Muscle of back (tissue), 11 donors: ENCODE measurements around the gene CSTB. TPM values are rescaled to one million over a fixed set of nuclear protein-coding genes. Genes with fewer than 3 reads are reported as not detected.

Source experiments
- DNase-seq, 3 donors: peaks; one replicate each; pipeline versions ENCODE4 v3.0.0 to v3.0.0-alpha.2; 2013
- polyA plus RNA-seq, 10 donors: library from polyadenylated mRNA; unstranded; fragments of 120-200 nt; gene quantifications; one replicate each; pipeline ENCODE4 v1.2.1, GENCODE V29; 2013; ENCODE audit not compliant: insufficient read length in 10 of 10

The CSTB gene
- polyA plus RNA-seq, 10 donors, result 17.1 to 31.2 (median 21.2) TPM

GRCh38 chr21:43752758-43753438 lies 23.2 kb downstream of the CSTB start:
- DNase-seq, result no peak

GRCh38 chr21:43751955-43752591 lies 24.0 kb downstream of the CSTB start:
- DNase-seq, result no peak

- no peak for DNase-seq
Measured at GRCh38 chr21:43750339-43751033, 25.6 kb downstream of the CSTB start.

GRCh38 chr21:43749651-43750262 lies 26.4 kb downstream of the CSTB start:
- no peak for DNase-seq

GRCh38 chr21:43748622-43749021 lies 27.5 kb downstream of the CSTB start:
- DNase-seq, result no peak

GRCh38 chr21:43745772-43746517 lies 30.2 kb downstream of the CSTB start:
- no peak for DNase-seq

GRCh38 chr21:43744725-43745124 lies 31.4 kb downstream of the CSTB start:
- no peak for DNase-seq

GRCh38 chr21:43743947-43744346 lies 32.2 kb downstream of the CSTB start:
- DNase-seq, result no peak

GRCh38 chr21:43741423-43742096 lies 34.5 kb downstream of the CSTB start:
- no peak for DNase-seq

GRCh38 chr21:43740497-43741156 lies 35.5 kb downstream of the CSTB start:
- peak in 1 of 3 donors; percentile 77 for DNase-seq

GRCh38 chr21:43739621-43740435 lies 36.3 kb downstream of the CSTB start:
- no peak for DNase-seq

- DNase-seq, result no peak
Measured at GRCh38 chr21:43737158-43737950, 38.8 kb downstream of the CSTB start.

- DNase-seq, result no peak
Measured at GRCh38 chr21:43736224-43736883, 39.8 kb downstream of the CSTB start.

GRCh38 chr21:43735236-43736091 lies 40.6 kb downstream of the CSTB start:
- no peak for DNase-seq

GRCh38 chr21:43734928-43735229 lies 41.2 kb downstream of the CSTB start:
- no peak for DNase-seq

- DNase-seq, result no peak
Measured at GRCh38 chr21:43734131-43734927, 41.8 kb downstream of the CSTB start.
